ENCODE results near the gene ZFHX2.
"Not testable (repeated sequence)": the region's sequence is repeated elsewhere in the genome, so short reads cannot be mapped to it uniquely, and the experiment has no call there.

Gene ZFHX2

GRCh38 chr14:23538785-23539184 is 12.8 kb downstream of the ZFHX2 start:
- DNase-seq = peak; percentile 74

GRCh38 chr14:23538050-23538718 is 13.4 kb downstream of the ZFHX2 start:
- no peak for DNase-seq

- peak; percentile 80 for DNase-seq
Measured at GRCh38 chr14:23537351-23538049, 14.1 kb downstream of the ZFHX2 start.

- not testable (repeated sequence) for DNase-seq
Measured at GRCh38 chr14:23536906-23537305, 14.7 kb downstream of the ZFHX2 start.

GRCh38 chr14:23536494-23536893 is 15.1 kb downstream of the ZFHX2 start:
- no peak for DNase-seq

GRCh38 chr14:23535943-23536342 is 15.6 kb downstream of the ZFHX2 start:
- DNase-seq = no peak

GRCh38 chr14:23533652-23534435 is 17.7 kb downstream of the ZFHX2 start:
- DNase-seq = no peak

GRCh38 chr14:23532658-23533057 is 18.9 kb downstream of the ZFHX2 start:
- no peak for DNase-seq

GRCh38 chr14:23531391-23531790 is 20.2 kb downstream of the ZFHX2 start:
- no peak for DNase-seq

GRCh38 chr14:23530375-23531055 is 21.1 kb downstream of the ZFHX2 start:
- DNase-seq = no peak

GRCh38 chr14:23529016-23529415 is 22.5 kb downstream of the ZFHX2 start:
- no peak for DNase-seq

GRCh38 chr14:23528555-23528954 is 23.0 kb downstream of the ZFHX2 start:
- DNase-seq = no peak

GRCh38 chr14:23525611-23526010 is 26.0 kb downstream of the ZFHX2 start:
- no peak for DNase-seq

GRCh38 chr14:23524954-23525353 is 26.6 kb downstream of the ZFHX2 start:
- no peak for DNase-seq

- no peak for DNase-seq
Measured at GRCh38 chr14:23523229-23524016, 28.1 kb downstream of the ZFHX2 start.

- DNase-seq = no peak
Measured at GRCh38 chr14:23522643-23523198, 28.8 kb downstream of the ZFHX2 start.

GRCh38 chr14:23521785-23522640 is 29.6 kb downstream of the ZFHX2 start:
- no peak for DNase-seq

GRCh38 chr14:23520899-23521533 is 30.5 kb downstream of the ZFHX2 start:
- no peak for DNase-seq

- DNase-seq = no peak
Measured at GRCh38 chr14:23518709-23519108, 32.9 kb downstream of the ZFHX2 start.

- DNase-seq = no peak
Measured at GRCh38 chr14:23517650-23518326, 33.8 kb downstream of the ZFHX2 start.

Data from islet precursor cell (in vitro differentiated cells).